ENCODE results near the gene PGA4.
A peak's percentile ranks its signal among the peaks of the same experiment; 100 is the strongest.
"Not testable (repeated sequence)": the region's sequence is repeated elsewhere in the genome, so short reads cannot be mapped to it uniquely, and the experiment has no call there.

PGA4 gene

GRCh38 chr11:61222047-61222446 is at the start of gene PGA4:
Gene PGA4 (plus strand): TSS chr11:61222347. CDS start chr11:61222401, 54 bp downstream.
- DNase-seq = not testable (repeated sequence)

DNA sequence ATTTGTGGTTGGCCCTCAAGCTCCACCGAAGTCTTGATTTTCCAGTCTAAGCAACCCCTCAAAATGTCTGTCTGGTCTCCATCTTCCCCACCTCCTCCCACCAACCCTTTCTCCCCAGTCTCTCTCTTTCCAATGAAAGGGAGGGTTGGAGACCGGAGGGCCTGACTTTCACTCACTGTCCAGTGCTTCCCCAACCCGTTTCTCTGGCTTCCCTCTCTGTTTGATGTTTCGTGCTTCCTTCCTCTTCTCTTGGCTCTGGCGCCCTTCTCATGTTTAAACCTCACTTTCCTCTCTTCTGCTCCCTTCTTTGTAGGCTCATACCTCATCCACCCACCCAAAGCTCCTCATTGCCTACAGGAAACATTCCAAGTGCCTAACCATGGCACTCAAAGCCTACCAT is 49.8 kb upstream of the PGA4 start:
- no peak for DNase-seq

DNA sequence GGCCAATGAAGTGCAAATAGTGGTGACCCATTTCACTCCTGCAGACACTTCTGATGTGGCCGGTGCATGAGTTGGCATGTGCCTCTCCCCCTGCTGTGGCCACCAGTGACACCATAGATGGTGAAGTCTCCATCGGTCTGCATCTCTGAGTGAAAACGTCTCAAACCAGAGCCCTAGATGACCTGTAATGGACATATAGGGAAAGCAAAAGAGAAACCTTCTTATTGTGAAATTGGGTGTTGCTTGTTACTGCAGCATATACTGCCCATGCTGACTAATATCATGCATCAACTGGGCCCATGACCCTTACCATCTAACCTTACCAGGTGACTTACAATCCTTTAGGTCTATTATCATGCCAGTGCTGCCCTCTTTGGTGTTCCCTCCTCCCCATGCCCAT is 49.3 kb upstream of the PGA4 start:
- DNase-seq = no peak

- no peak for DNase-seq
Observed at GRCh38 chr11:61173456-61173855, 48.7 kb upstream of the PGA4 start.

GRCh38 chr11:61174273-61174672 is 47.9 kb upstream of the PGA4 start:
- DNase-seq = no peak

DNA sequence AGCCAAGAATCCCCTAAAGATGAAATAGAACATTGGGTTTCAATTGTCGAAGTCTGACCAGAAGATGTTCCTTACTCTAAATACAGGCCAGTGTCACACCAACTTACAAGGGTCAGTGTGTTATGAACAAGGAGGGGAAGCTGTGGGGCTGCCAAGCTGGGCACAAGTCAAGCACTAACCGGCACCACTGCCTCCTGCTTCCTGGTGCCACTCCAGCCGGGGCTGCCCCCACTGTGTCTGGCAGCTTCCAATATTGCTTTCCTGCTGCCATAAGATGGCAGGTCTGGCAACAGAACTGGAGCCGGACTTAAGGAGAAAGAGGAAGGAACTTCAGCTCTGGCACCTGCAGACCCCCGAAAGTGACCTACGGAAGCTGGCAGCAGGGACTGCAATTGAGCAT is 47.2 kb upstream of the PGA4 start:
- DNase-seq = no peak

- no peak for DNase-seq
Observed at GRCh38 chr11:61176446-61176845, 45.7 kb upstream of the PGA4 start.

DNA sequence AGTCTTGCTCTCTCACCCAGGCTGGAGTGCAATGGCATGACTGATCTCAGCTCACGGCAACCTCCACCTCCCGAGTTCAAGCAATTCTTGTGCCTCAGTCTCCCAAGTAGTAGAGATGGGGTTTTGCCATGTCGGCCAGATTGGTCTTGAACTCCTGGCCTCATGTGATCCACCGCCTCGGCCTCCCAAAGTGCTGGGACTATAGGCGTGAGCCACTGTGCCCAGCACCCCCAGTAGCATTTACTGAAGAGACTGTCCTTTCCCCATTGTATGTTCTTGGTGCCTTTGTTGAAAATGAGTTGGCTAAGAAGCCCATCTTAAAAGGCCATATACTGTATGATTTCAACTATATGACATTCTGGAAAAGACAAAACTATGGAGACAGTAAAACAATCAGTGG is 41.9 kb upstream of the PGA4 start:
- not testable (repeated sequence) for DNase-seq

- no peak for DNase-seq
Observed at GRCh38 chr11:61181489-61181888, 40.7 kb upstream of the PGA4 start.

DNA sequence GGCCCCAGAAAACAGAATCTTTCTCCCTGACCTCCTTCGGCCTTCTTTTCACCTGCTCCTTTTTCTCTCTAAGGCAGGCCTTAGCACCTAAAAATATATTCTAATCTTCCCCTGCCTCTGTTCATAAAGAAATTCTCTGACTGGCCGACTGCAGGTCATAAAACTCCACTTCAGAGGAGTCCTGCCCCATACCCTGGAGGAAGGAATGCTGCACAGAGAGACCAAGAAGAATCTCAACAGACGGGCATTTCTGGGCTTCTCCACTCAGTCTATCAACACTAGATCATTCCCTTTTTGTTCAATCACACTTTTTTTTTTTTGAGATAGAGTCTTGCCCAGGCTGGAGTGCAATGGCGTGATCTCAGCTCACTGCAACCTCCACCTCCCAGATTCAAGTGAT is 38.5 kb upstream of the PGA4 start:
- DNase-seq = no peak

DNA sequence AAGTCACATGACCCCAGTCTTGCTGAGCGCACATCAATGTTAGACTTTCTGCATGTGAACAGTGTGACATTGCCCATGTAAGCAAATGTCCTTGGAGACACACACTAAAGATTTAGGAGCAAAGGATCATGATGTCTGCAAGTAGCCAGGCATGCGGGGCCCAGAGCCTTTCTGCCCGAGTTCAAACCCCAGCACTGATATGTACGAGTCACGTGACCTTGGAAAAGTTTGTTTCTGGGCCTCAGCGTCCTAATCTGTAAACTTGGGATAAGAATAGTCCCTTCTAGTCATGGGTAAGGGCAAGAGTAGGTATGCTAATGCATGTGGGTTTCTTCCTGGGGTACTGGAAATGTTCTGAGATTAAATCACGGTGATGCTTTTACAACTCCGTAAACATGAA is 35.6 kb upstream of the PGA4 start:
- no peak for DNase-seq

GRCh38 chr11:61187505-61188130 is 34.5 kb upstream of the PGA4 start:
- peak; percentile 52 for DNase-seq

DNA sequence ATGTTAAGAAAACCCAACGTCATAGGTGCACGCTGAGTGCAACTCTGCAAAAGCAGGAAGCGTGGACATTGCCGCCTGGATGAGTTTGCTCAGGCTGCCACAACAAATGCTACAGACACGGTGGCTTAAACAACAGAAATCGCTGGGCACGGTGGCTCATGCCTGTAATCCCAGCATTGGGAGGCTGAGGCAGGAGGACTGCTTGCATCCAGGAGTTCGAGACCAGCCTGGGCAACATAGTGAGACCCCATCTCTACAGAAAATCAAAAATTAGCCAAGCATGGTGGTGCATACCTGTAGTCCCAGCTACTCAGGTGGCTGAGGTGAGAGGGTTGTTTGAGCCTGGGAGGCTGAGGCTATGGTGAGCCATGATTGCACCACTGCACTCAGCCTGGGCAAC is 32.2 kb upstream of the PGA4 start:
- no peak for DNase-seq

DNA sequence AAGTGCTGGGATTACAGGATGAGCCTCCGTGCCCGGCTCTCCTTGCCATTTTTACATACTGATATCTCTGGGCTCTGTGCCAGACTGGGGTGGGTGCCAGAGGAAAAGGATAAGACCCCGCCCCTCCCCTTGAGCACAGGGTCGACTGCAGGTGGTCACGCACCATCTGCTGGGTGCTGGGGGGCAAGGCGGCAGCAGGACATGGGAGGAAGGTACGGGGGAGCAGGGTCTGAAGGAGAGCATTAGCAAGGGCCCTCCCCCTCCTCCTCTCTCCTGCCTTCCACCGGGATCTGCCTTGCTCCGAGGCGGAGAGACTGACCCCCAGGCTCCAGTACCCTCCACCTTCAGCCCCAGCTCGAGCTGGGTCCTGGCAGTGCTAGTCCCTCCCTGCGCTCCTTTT is 28.6 kb upstream of the PGA4 start:
- no peak for DNase-seq

DNA sequence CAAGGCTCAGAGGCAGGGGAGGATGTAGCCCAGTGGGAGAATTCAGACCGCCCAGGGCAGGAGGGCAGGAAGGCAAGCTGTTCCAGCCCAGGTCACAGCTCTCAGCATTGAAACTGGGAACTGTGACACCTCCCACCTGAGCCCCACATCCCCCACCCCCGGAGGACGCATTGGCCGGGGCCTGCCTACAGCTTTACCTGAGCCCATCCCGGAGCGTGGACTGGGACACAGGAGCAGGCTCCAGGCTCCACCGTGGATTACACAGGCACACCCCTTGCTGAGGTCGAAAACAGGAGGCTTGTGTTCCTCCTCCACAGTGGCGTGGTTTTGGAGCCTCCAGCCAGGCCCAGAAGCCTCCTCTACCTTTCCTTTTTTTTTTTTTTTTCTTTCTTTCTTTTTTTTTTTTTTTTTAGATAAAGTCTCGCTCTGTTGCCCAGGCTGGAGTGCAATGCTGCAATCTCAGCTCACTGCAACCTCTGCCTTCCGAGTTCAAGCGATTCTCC is 27.9 kb upstream of the PGA4 start:
- no peak for DNase-seq

DNA sequence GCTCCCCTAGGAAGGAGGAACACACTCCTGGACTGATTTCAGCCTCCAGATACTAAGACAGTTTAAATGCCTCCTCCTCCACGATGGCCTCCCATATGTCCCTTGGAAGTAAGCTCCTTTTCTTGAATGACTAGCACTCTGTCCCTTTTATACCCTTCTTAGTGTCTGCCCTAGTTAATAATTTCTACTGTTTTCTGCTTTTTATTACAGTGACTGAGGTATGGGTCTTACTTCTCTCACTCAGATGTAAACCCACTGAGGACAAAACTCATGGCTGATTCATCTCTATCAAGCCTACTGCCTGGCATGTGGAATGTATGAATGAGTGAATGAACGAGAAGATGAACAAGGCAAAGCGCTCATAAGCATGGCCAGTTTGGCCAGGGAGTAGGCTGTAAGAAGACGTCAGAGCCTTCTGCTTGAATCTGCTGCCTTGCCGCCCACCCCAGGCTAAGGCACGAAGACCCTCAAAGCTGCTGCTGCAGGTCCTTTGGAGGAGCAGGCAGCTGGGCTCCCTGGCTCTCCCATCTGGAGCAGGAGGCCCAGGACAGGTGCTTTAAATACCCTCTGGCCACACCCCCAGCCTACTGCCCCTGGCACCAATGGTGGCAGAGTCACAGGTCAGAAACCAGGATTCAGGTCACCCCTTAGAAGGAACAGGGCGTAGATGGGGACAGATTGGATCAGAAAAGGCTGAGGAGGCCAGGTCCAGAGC is 27.0 kb upstream of the PGA4 start:
- no peak for DNase-seq

GRCh38 chr11:61195719-61196118 is 26.4 kb upstream of the PGA4 start:
- no peak for DNase-seq

GRCh38 chr11:61198361-61198760 is 23.8 kb upstream of the PGA4 start:
- no peak for DNase-seq

DNA sequence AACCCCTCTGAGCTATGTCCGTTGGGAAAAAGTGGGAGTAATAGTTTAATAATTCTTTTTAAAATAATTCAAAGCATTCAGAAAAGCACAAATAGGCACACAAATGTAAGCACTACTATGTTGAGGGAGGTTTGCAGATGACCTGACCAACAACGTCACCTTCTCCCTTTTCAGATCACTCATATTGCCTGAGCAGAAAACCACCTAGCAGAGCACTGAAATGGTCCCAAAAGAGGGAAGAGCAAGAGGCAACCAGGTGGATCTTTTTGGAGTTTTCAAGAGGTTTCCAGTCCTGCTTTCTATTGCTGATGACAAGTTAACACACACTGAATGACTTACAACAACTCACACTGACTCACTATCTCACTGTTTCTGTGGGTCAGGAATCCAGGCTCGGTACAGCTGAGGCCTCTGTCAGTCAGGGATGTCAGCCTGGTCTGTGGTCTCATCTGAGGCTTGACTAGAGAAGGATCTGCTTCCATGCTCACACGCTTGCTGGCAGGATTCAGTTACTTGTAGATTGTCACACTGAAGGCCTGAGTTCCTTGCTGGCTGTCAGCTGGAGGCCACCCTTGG is 23.1 kb upstream of the PGA4 start:
- no peak for DNase-seq

DNA sequence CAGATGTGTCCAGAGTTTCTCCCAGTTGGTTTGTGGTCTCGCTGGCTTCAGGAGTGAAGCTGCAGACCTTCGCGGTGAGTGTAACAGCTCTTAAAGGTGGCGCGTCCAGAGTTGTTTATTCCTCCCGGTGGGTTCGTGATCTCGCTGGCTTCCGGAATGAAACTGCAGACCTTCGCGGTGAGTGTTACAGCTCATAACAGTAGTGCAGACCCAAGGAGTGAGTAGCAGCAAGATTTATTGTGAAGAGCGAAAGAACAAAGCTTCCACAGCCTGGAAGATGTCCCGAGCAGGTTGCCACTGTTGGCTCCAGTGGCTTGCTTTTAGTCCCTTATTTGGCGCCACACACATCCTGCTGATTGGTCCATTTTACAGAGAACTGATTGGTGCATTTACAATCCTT is 20.7 kb upstream of the PGA4 start:
- no peak for DNase-seq

- DNase-seq = not testable (repeated sequence)
Observed at GRCh38 chr11:61202950-61203746, 19.0 kb upstream of the PGA4 start, which contains the start of gene PGA3. Gene PGA3 (plus strand): TSS chr11:61203515. CDS start chr11:61203565, 50 bp downstream.

- DNase-seq = not testable (repeated sequence)
Observed at GRCh38 chr11:61203873-61204272, 18.3 kb upstream of the PGA4 start.

- DNase-seq = not testable (repeated sequence)
Observed at GRCh38 chr11:61204502-61205059, 17.6 kb upstream of the PGA4 start.

All from T1000 (cell line).